GM18507 (cell line): ENCODE measurements around the gene ACOT2.

Experiments
- DNase-seq: peaks from one replicate; pipeline ENCODE4 v3.0.0; 2011; ENCODE audit warnings: low read depth; ENCODE audit not compliant: insufficient read length; ENCODE audit errors: extremely low spot score
- FAIRE-seq: peaks from 2 replicates; lab custom pipeline; 2011; peaks lifted over from hg19 to GRCh38; lab: Jason Lieb, UNC

Gene ACOT2

GRCh38 chr14:73610687-73611086, 41.7 kb downstream of the ACOT2 start:
- DNase-seq, result no peak
- FAIRE-seq, result no peak

GRCh38 chr14:73612339-73613045, 43.5 kb downstream of the ACOT2 start, which contains the start of gene ACOT6:
Gene ACOT6 (plus strand): TSS chr14:73612517. CDS start chr14:73612572, 55 bp downstream.
- peak; percentile 74 for FAIRE-seq
- DNase-seq, result peak; percentile 42

- no peak for FAIRE-seq
- no peak for DNase-seq
These were observed 44.0 kb downstream of the ACOT2 start for GRCh38 chr14:73613046-73613383.

- no peak for FAIRE-seq
- no peak for DNase-seq
These were observed 44.5 kb downstream of the ACOT2 start for GRCh38 chr14:73613419-73613963.

DNA sequence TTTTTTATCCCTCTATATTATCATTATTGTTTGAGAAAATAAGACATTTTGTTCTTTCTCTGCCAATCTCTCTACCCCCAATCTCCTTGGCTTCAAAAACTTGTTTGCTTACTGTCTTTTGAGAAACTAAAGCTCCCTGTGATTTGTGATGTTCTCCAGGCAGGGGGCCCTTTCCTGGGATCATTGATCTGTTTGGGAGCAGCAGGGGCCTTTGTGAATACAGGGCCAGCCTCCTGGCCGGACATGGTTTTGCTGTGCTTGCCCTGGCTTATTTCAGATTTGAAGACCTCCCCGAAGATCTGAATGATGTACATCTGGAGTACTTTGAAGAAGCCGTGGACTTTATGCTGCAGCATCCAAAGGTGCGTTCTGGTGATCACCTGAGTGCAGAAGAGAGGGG, 47.8 kb downstream of the ACOT2 start:
- FAIRE-seq, result no peak

GRCh38 chr14:73619524-73619923, 50.5 kb downstream of the ACOT2 start:
- FAIRE-seq (no peak), DNase-seq (no peak)

More for the DNA sequence above, 47.8 kb downstream of the ACOT2 start:
- no peak for DNase-seq

DNA sequence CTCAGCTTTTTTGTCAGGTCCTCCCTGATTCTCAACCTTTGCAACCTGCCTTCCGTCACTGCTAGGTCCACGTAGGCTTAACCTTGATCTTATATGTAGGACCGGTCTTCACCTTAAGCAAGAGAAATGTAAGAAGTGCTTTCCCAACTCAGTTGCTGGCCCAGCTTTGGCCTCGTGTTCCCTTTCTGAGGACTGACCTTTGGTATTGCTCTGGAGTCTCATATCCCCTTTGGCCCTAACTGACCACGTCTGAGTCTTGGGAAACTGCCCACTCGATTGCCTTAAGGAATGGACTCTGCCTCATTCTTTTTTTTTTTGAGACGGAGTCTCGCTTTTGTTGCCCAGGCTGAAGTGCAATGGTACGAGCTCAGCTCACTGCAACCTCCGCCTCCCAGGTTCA, 51.3 kb downstream of the ACOT2 start:
- FAIRE-seq (no peak), DNase-seq (no peak)

DNA sequence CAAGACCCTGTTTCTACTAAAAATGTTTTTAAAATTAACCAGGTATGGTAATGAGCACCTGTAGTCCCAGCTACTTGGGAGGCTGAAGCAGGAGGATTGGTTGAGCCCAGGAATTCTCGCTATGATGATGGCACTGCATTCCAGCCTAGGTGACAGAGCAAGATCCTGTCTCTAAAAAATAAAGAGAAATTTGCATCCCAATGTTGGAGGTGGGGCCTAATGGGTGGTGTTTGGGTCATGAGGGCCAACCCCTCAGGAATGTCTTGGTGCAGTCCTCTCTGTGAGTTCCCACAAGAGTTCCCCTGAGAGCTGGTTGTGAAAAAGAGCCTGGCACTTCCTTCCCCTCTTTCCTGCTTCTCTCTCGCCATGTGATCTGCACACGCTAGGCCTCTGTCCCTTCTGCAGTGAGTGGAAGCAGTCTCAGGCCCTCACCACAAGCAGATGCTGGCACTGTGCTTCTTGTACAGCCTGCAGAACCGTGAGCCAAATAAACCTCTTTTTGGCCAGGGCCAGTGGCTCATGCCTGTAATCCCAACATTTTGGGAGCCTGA, 54.6 kb downstream of the ACOT2 start:
- DNase-seq, result no peak
- no peak for FAIRE-seq
